Medulla oblongata (tissue), 1 donor: ENCODE results near the gene SEC24D.

Experiments used
- DNase-seq: peaks from one replicate; pipeline ENCODE4 v3.0.0-alpha.2; 2015; ENCODE audit errors: extremely low spot score

The SEC24D gene

GRCh38 chr4:118752551-118752950 lies 83.4 kb downstream of the SEC24D start:
- DNase-seq = no peak

- DNase-seq = no peak
Observed at GRCh38 chr4:118751629-118752323, 84.2 kb downstream of the SEC24D start.

- no peak for DNase-seq
Observed at GRCh38 chr4:118749347-118749988, 86.5 kb downstream of the SEC24D start.

GRCh38 chr4:118746251-118746919 lies 89.5 kb downstream of the SEC24D start:
- DNase-seq = no peak

GRCh38 chr4:118745357-118745756 lies 90.6 kb downstream of the SEC24D start:
- DNase-seq = no peak

GRCh38 chr4:118743867-118744266 lies 92.1 kb downstream of the SEC24D start:
- no peak for DNase-seq

GRCh38 chr4:118742050-118742449 lies 93.9 kb downstream of the SEC24D start:
- no peak for DNase-seq

GRCh38 chr4:118741301-118741855 lies 94.5 kb downstream of the SEC24D start:
- DNase-seq = no peak

- peak; percentile 45 for DNase-seq
Observed at GRCh38 chr4:118740869-118741268, 95.1 kb downstream of the SEC24D start.

GRCh38 chr4:118739022-118739713 lies 96.8 kb downstream of the SEC24D start:
- DNase-seq = no peak

- DNase-seq = no peak
Observed at GRCh38 chr4:118738090-118738489, 97.8 kb downstream of the SEC24D start.

- no peak for DNase-seq
Observed at GRCh38 chr4:118736900-118737299, 99.0 kb downstream of the SEC24D start.

- no peak for DNase-seq
Observed at GRCh38 chr4:118734491-118735205, 101.3 kb downstream of the SEC24D start.

- DNase-seq = no peak
Observed at GRCh38 chr4:118732591-118733330, 103.2 kb downstream of the SEC24D start.

- DNase-seq = no peak
Observed at GRCh38 chr4:118730683-118731082, 105.2 kb downstream of the SEC24D start.

- no peak for DNase-seq
Observed at GRCh38 chr4:118729287-118730286, 106.3 kb downstream of the SEC24D start.

GRCh38 chr4:118727360-118727759 lies 108.6 kb downstream of the SEC24D start:
- DNase-seq = no peak

- no peak for DNase-seq
Observed at GRCh38 chr4:118723369-118723768, 112.6 kb downstream of the SEC24D start.

GRCh38 chr4:118721752-118722151 lies 114.2 kb downstream of the SEC24D start:
- DNase-seq = no peak
